Measurements from ENCODE around the gene HBG1.

DNA sequence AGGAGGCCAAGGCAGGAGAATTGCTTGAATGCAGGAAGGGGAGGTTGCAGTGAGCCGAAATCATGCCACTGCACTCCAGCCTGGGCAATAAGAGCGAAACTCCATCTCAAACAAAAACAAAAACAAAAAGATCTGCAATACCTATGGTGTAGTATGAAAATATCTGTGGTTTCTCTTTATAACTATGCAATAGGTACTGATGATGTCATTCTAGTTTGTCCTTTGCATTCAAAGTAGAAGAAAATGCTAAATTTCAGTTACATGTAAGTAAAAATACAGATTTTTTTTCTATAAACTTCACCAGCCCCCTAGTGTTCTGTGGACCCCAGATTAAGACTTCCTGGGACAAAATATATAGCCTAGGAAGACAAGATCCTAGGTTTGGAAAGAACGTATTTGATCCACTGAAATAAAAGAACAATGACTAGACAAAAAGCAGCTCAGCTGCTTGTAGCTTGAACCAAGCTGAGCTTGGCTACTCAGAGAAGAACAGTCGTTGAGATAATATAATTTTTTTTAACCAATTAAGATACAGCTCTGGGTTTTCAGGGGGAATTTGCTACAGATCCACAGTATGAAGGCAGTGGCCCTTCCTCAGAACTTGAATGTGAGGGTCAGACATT, 22.8 kb upstream of the HBG1 start:
- TF ChIP-seq, protein P1, sequence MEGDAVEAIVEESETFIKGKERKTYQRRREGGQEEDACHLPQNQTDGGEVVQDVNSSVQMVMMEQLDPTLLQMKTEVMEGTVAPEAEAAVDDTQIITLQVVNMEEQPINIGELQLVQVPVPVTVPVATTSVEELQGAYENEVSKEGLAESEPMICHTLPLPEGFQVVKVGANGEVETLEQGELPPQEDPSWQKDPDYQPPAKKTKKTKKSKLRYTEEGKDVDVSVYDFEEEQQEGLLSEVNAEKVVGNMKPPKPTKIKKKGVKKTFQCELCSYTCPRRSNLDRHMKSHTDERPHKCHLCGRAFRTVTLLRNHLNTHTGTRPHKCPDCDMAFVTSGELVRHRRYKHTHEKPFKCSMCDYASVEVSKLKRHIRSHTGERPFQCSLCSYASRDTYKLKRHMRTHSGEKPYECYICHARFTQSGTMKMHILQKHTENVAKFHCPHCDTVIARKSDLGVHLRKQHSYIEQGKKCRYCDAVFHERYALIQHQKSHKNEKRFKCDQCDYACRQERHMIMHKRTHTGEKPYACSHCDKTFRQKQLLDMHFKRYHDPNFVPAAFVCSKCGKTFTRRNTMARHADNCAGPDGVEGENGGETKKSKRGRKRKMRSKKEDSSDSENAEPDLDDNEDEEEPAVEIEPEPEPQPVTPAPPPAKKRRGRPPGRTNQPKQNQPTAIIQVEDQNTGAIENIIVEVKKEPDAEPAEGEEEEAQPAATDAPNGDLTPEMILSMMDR (IDR thresholded peaks at IDR 0.05; ENCODE audit: insufficient read depth, low read depth, low read length) = no peak
- TF ChIP-seq EZH2 (IDR thresholded peaks at IDR 0.05; ENCODE audit: insufficient read depth, low read length) = no peak

Measured in astrocyte (in vitro differentiated cells and primary cell).